SK-N-MC (cell line): ENCODE measurements around the gene ZFX.

Experiments
- EZH2 ChIP-seq: fragments of 200-600 bp; sonication (generic); IDR thresholded peaks from one replicate; pipeline ENCODE4 v1.6.1; 2017; ENCODE audit warnings: antibody characterized with exemption
- POLR2AphosphoS5 ChIP-seq: IDR thresholded peaks from 2 replicates; pipeline ENCODE4 v1.6.1; 2012; ENCODE audit warnings: mild to moderate bottlenecking, low read depth, low read length, borderline replicate concordance

DNA sequence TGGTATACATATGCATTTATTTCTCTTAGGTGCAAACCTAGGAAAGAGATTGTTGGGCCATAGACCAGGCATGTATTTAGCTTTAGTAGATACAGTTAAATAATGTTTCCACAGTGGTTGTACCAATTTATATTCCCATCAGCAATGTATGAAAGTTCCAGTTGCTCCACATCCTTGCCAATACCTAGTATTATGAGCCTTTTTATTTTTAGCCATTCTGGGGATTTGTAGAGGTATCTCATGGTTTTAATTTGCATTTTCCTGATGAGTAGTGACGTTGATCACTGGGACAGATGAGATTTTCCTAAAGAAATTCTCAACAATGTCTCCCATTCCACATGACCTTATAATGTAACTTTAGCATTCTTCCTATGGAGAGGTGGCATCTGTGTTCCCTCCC lies 107.5 kb downstream of the ZFX start:
- TF ChIP-seq POLR2AphosphoS5 (no peak), EZH2 (no peak)
